Thyroid gland (tissue), 4 donors: ENCODE data around the gene ITPR3. TPM values are rescaled to one million over a fixed set of nuclear protein-coding genes. Genes with fewer than 3 reads are reported as not detected.

Experiments
- DNase-seq, 2 donors: peaks; one replicate each; pipeline ENCODE4 v3.0.0-alpha.2; 2019
- H3K27ac ChIP-seq, 3 donors: fragments of 200-600 bp; sonication (generic); 1 replicate in 2 of 3; 2 replicates in 1 of 3; pipeline ENCODE4 v1.5.1; 2016 to 2019; ENCODE audit warnings: mild to moderate bottlenecking in 1 of 3, moderate library complexity in 1 of 3
- H3K27me3 ChIP-seq: fragments of 200-600 bp; sonication (generic); one replicate; pipeline ENCODE4 v1.5.1; 2019
- H3K36me3 ChIP-seq, 2 donors: fragments of 200-600 bp; sonication (generic); one replicate each; pipeline ENCODE4 v1.5.1; 2016 to 2019
- H3K4me1 ChIP-seq, 2 donors: fragments of 200-600 bp; sonication (generic); one replicate each; pipeline ENCODE4 v1.5.1; 2017 to 2019
- H3K4me3 ChIP-seq, 3 donors: fragments of 200-600 bp; sonication (generic); replicated peaks in 1 of 3; 1 replicate in 2 of 3; 2 replicates in 1 of 3; pipeline ENCODE4 v1.5.1; 2016; ENCODE audit warnings: mild to moderate bottlenecking in 1 of 3
- H3K9me3 ChIP-seq: fragments of 200-600 bp; sonication (generic); one replicate; pipeline ENCODE4 v1.5.1; 2017
- POLR2A ChIP-seq, 2 donors: fragments of 450-650 bp; IDR thresholded peaks; one replicate each; pipeline ENCODE4 v1.6.1; 2017; ENCODE audit warnings: antibody characterized with exemption in 2 of 2, mild to moderate bottlenecking in 2 of 2, moderate library complexity in 1 of 2
- WGBS, 2 donors: methylation state at CpG; one replicate each; pipeline ENCODE4 v1.1.5; 2017; 5-methylcytosine and 5-hydroxymethylcytosine counted together
- intact Hi-C: fragments of 100-400 bp; cut with DNase I; formaldehyde crosslinking; loops from one replicate; pipeline ENCODE4 v1.15.1; 2023
- total RNA-seq, 4 donors: library from RNA; depleted of rRNA; stranded (reverse); fragments of >200 nt; gene quantifications; one replicate each; pipeline ENCODE4 v1.2.3, GENCODE V29; 2016
- TF ChIP-seq, protein P1 (sequence below), 6 experiments: fragments of 200-600 bp in 3 of 6; fragments of 450-650 bp in 3 of 6; sonication (generic) in 3 of 6; IDR thresholded peaks; one replicate each; pipeline ENCODE4 v1.5.1; 2016 to 2019; ENCODE audit warnings: antibody characterized with exemption in 6 of 6, mild to moderate bottlenecking in 2 of 6, inconsistent platforms in 1 of 6, moderate library complexity in 1 of 6

The ITPR3 gene
- total RNA-seq, 4 donors from 2014 or later = 77.8 to 145 (median 105) TPM

DNA sequence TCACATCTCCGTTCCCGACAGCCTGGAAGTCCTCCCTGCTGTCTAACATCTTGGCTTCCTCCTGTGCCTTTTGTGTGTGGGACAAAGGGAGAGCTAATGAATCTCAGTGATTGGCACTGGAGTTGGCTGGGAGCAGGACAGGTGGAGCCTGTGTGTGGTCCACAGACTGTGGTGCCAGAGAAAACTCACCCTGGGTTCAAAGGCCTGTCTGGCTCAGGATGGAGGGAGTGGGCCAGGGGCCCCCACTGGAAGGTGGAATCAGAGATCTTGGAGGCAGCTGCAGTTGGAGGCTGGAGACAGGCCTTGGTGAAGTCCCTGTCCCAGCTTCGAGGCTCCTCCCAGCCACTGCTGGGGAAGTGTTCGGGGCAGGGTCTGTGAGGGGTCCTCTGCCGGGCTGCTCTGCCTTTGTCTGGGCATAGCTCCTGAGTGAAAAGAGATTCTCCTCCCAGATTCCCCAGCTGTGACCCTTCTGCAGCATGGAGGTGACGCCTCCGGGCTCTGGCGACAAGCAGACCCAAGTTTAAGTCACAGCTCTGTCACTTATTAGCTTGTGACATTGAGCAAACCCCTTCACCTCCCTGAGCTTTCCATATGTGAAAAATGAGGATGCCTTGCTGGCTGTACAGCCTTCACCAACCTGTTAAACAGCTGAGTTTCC is 13.9 kb upstream of the ITPR3 start:
- H3K4me1 ChIP-seq = peaks cover 16 to 39% of the 10 kb centered on the region in 2 donors
- WGBS, 2 donors = 74 to 90% methylated on average over 5 to 8 of the region's 8 CpGs
- H3K4me3 ChIP-seq = no peak overlapping the region
- TF ChIP-seq, protein P1, sequence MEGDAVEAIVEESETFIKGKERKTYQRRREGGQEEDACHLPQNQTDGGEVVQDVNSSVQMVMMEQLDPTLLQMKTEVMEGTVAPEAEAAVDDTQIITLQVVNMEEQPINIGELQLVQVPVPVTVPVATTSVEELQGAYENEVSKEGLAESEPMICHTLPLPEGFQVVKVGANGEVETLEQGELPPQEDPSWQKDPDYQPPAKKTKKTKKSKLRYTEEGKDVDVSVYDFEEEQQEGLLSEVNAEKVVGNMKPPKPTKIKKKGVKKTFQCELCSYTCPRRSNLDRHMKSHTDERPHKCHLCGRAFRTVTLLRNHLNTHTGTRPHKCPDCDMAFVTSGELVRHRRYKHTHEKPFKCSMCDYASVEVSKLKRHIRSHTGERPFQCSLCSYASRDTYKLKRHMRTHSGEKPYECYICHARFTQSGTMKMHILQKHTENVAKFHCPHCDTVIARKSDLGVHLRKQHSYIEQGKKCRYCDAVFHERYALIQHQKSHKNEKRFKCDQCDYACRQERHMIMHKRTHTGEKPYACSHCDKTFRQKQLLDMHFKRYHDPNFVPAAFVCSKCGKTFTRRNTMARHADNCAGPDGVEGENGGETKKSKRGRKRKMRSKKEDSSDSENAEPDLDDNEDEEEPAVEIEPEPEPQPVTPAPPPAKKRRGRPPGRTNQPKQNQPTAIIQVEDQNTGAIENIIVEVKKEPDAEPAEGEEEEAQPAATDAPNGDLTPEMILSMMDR (IDR thresholded peaks at IDR 0.05) = no peak
- TF ChIP-seq POLR2A (IDR thresholded peaks at IDR 0.05) = no peak
- H3K9me3 ChIP-seq = no peaks in the 10 kb centered on the region
- H3K36me3 ChIP-seq = no peaks in the 10 kb centered on the region
- intact Hi-C loops = no loop called here
- DNase-seq = no peak
- H3K27ac ChIP-seq = no peak overlapping the region
- no peaks in the 10 kb centered on the region for H3K27me3 ChIP-seq

DNA sequence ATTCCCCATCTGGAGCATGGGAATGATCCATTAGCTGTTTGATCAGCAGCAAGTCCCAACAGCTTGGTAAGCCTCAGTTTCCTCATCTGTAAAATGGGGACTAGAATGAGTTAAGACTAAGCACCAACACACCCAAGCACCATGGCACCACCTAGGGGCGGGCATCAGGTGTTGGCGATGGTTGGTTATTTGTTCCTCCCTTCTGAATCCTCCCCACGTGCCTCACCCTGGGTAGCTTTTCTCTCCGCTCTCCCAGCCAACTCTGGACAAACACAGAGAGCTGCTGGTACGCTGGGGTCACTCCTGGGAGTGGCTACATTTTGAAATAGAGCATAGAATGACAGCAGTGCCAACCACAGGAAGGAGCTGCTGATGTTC is 13.3 kb upstream of the ITPR3 start:
- WGBS, 2 donors = 76 to 81% methylated on average over 5 of the region's 5 CpGs
- peaks cover 16 to 34% of the 10 kb centered on the region in 2 donors for H3K4me1 ChIP-seq
- no peak overlapping the region for H3K4me3 ChIP-seq
- H3K36me3 ChIP-seq = no peaks in the 10 kb centered on the region
- no peak overlapping the region for H3K27ac ChIP-seq
- H3K9me3 ChIP-seq = no peaks in the 10 kb centered on the region
- H3K27me3 ChIP-seq = no peaks in the 10 kb centered on the region
- intact Hi-C loops = no loop called here
- TF ChIP-seq POLR2A (IDR thresholded peaks at IDR 0.05) = no peak
- TF ChIP-seq, protein P1 (IDR thresholded peaks at IDR 0.05) = peak in 3 of 6 experiments; percentile 23 to 33 (median 28)
- no peak for DNase-seq

DNA sequence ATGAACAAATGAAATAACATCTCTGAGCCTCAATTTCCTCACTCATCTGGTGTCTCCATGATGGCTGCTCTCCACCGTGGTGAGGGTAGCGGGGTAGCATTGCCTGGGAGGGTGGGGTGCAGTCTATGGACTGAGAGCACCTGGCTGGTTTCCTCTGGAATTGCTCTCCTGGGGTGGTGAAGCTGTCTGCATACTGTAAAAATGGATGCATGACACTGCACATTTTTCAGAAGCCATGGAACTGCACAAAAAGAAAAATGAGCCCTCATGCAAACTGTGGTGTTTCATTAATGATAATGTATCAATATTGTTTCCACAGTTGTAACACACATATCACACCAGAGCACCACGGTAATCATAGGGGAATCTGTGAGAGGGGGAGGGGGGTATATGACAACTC is 12.1 kb upstream of the ITPR3 start:
- WGBS, 2 donors = 80 to 91% methylated on average over 3 of the region's 3 CpGs
- DNase-seq = no peak
- intact Hi-C loops = no loop called here
- H3K9me3 ChIP-seq = no peaks in the 10 kb centered on the region
- no peaks in the 10 kb centered on the region for H3K36me3 ChIP-seq
- no peak overlapping the region for H3K4me3 ChIP-seq
- no peak for TF ChIP-seq POLR2A (IDR thresholded peaks at IDR 0.05)
- TF ChIP-seq, protein P1 (IDR thresholded peaks at IDR 0.05) = no peak
- peaks cover 16 to 32% of the 10 kb centered on the region in 2 donors for H3K4me1 ChIP-seq
- H3K27ac ChIP-seq = no peak overlapping the region
- H3K27me3 ChIP-seq = no peaks in the 10 kb centered on the region

DNA sequence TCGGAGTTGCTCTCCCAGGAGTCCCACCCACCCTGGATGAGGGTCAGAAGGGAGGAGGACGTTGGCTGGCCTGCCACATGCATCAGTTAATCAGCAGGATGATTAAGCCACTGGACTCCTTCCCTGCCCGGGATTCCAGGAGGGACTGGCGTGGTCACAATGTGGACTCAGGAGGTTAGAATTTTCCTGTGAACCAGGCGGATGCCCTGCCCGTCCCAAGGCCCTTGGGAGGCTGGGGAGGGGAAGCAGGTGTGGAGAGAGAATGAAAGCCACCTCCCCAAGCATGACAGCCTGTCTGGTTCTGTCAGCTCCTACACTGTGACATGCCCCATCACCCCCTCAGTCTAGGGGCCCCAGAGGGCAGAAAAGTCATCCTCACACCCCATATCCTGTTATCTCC is 11.6 kb upstream of the ITPR3 start:
- WGBS, 2 donors = 47 to 73% methylated on average over 6 of the region's 6 CpGs
- no peaks in the 10 kb centered on the region for H3K36me3 ChIP-seq
- intact Hi-C loops = no loop called here
- DNase-seq = no peak
- H3K27me3 ChIP-seq = no peaks in the 10 kb centered on the region
- TF ChIP-seq, protein P1 (IDR thresholded peaks at IDR 0.05) = no peak
- no peak for TF ChIP-seq POLR2A (IDR thresholded peaks at IDR 0.05)
- H3K4me1 ChIP-seq = peaks cover 16 to 32% of the 10 kb centered on the region in 2 donors
- H3K9me3 ChIP-seq = no peaks in the 10 kb centered on the region
- no peak overlapping the region for H3K4me3 ChIP-seq
- H3K27ac ChIP-seq = peak overlapping the region in 1 of 3 donors; percentile 41

DNA sequence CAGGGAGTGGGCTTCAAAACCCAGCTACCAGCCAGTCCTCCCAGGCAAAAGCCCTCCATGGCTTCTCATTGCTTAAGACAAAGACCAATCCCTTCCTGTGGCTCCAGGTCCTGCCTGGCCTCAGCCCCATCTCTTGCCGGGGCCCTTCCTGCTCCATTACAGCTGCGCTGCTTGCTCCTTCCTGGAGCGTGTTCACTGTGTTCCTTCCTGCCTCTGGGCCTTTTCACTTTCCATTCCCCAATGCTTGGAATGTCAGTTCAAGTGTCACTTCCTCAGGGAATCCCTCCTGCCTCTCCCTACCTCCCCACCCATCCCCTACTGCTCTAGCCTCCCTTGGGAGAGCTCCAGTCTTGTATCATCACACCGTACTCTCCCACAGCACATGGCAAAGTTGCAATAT is 11.1 kb upstream of the ITPR3 start:
- Histone ChIP-seq H3K9me3 (no peaks in the 10 kb centered on the region), H3K4me1 (peaks cover 16 to 32% of the 10 kb centered on the region in 2 donors), H3K36me3 (no peaks in the 10 kb centered on the region), H3K27ac (peak overlapping the region in 2 of 3 donors; percentile 14 to 41), H3K4me3 (no peak overlapping the region), H3K27me3 (no peaks in the 10 kb centered on the region)
- 68 to 74% methylated on average over 4 of the region's 4 CpGs for WGBS, 2 donors
- intact Hi-C loops = no loop called here
- DNase-seq = no peak
- TF ChIP-seq POLR2A (IDR thresholded peaks at IDR 0.05) = no peak
- TF ChIP-seq, protein P1 (IDR thresholded peaks at IDR 0.05) = no peak
